Fibroblast of lung (primary cell): Measurements from ENCODE around the gene SMLR1.

ENCODE experiments used
- EZH2 ChIP-seq: IDR thresholded peaks from 2 replicates; pipeline ENCODE4 v1.5.1; 2012; ENCODE audit warnings: low read length, control low read depth, mild to moderate bottlenecking; ENCODE audit errors: missing control alignments
- TF ChIP-seq, protein P1 (sequence below), 2 donors: IDR thresholded peaks in 1 of 2; conservative IDR thresholded peaks in 1 of 2; 1 replicate in 1 of 2; 2 replicates in 1 of 2; pipeline ENCODE4 v1.5.1; 2011 to 2012; ENCODE audit warnings: low read length in 2 of 2, control low read depth in 1 of 2, inconsistent platforms in 1 of 2, low read depth in 1 of 2, mild to moderate bottlenecking in 1 of 2

DNA sequence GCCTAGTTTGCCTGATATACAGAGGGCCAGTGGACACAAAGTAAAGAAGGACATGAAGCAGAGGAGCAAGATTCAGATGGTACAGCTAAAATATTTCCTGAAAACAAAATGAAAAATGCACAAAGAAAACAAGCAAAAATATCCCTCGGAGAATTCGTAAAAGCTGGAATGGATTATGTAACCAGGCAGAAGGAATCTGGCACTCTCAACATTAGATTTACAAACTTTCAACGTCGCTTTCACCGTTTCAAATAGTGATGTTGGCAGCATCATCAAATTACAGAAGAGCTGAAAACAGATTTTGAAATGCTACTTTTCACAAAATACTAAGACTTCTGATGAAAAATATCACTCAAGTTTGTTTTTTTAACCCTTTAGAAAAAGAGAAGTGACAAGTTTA is 11.7 kb downstream of the SMLR1 start:
- TF ChIP-seq, protein P1, sequence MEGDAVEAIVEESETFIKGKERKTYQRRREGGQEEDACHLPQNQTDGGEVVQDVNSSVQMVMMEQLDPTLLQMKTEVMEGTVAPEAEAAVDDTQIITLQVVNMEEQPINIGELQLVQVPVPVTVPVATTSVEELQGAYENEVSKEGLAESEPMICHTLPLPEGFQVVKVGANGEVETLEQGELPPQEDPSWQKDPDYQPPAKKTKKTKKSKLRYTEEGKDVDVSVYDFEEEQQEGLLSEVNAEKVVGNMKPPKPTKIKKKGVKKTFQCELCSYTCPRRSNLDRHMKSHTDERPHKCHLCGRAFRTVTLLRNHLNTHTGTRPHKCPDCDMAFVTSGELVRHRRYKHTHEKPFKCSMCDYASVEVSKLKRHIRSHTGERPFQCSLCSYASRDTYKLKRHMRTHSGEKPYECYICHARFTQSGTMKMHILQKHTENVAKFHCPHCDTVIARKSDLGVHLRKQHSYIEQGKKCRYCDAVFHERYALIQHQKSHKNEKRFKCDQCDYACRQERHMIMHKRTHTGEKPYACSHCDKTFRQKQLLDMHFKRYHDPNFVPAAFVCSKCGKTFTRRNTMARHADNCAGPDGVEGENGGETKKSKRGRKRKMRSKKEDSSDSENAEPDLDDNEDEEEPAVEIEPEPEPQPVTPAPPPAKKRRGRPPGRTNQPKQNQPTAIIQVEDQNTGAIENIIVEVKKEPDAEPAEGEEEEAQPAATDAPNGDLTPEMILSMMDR (conservative IDR thresholded peaks at IDR 0.05 in 1 of 2, IDR thresholded peaks at IDR 0.05 in 1 of 2; ENCODE audit: low read depth in 1 of 2, low read length in 2 of 2): no peak
- TF ChIP-seq EZH2: no peak
